K562 (cell line): ENCODE measurements around the gene SMC3. TPM values are rescaled to one million over a fixed set of nuclear protein-coding genes. Genes with fewer than 3 reads are reported as not detected.
A peak's percentile ranks its signal among the peaks of the same experiment; 100 is the strongest.

Experiments used
- FOXA3 ChIP-seq, 2 experiments: fragments of 450-650 bp in 1 of 2; sonication (generic) in 1 of 2; formaldehyde crosslinking; IDR thresholded peaks in 1 of 2; conservative IDR thresholded peaks in 1 of 2; 2 replicates each; pipeline versions ENCODE4 v1.4.0 to v1.8.0; 2020 to 2022; ENCODE audit warnings: mild to moderate bottlenecking in 2 of 2, missing genetic modification reagents in 1 of 2
- JUND ChIP-seq, 2 experiments: IDR thresholded peaks; 2 replicates in 1 of 2; 3 replicates in 1 of 2; pipeline ENCODE4 v1.6.1; 2011; ENCODE audit warnings: borderline replicate concordance in 2 of 2, low read depth in 2 of 2, low read length in 2 of 2, improper control_type of control experiment in 1 of 2, missing biosample characterization in 1 of 2, missing genetic modification characterization in 1 of 2, missing genetic modification reagents in 1 of 2
- MNT ChIP-seq, 2 experiments: fragments of 450-650 bp; conservative IDR thresholded peaks; 2 replicates each; pipeline ENCODE4 v1.6.1; 2017; ENCODE audit warnings: mild to moderate bottlenecking in 2 of 2, moderate library complexity in 2 of 2
- POLR2AphosphoS2 ChIP-seq: IDR thresholded peaks from 2 replicates; pipeline ENCODE4 v1.6.1; 2012; ENCODE audit warnings: low read length, improper control_type of control experiment
- RBBP5 ChIP-seq: fragments of 200-600 bp; sonication (generic); IDR thresholded peaks from 2 replicates; pipeline ENCODE4 v1.6.1; 2012; ENCODE audit warnings: borderline replicate concordance, mild to moderate bottlenecking, low read length, control low read depth, inconsistent platforms; ENCODE audit not compliant: insufficient read depth, poor library complexity, severe bottlenecking
- SLC30A9 ChIP-seq: fragments of 250-450 bp; sonication (Bioruptor Pico); IDR thresholded peaks from 2 replicates; pipeline ENCODE4 v1.8.0; 2022; ENCODE audit warnings: mild to moderate bottlenecking, moderate library complexity
- ZBTB40 ChIP-seq, 2 experiments: fragments of 450-650 bp in 1 of 2; sonication (generic) in 1 of 2; formaldehyde crosslinking in 1 of 2; IDR thresholded peaks; 2 replicates each; pipeline versions ENCODE4 v1.7.1 to v1.9.0; 2016 to 2022; ENCODE audit warnings: inconsistent platforms in 1 of 2, mild to moderate bottlenecking in 1 of 2, missing genetic modification reagents in 1 of 2
- ZNF217 ChIP-seq: sonication (generic); formaldehyde crosslinking; IDR thresholded peaks from 2 replicates; pipeline ENCODE4 v1.8.0; 2022; ENCODE audit warnings: mild to moderate bottlenecking, missing genetic modification reagents
- ZNF518B ChIP-seq: fragments of 250-450 bp; sonication (Bioruptor Pico); IDR thresholded peaks from 2 replicates; pipeline ENCODE4 v1.5.0; 2021; ENCODE audit warnings: mild to moderate bottlenecking, moderate library complexity
- polyA plus RNA-seq, 8 experiments: library from polyadenylated mRNA; depleted of rRNA in 4 of 8; stranded (reverse) in 5 of 8; unstranded in 3 of 8; fragments of >200 nt; fragmentation: Nextera tagmentation in 2 of 8; fragmentation: Illumina TruSeq in 1 of 8; extraction: Ambion mirVana in 2 of 8; extraction: Trizol in 1 of 8; gene quantifications; 2 replicates each; pipeline versions ENCODE4 v1.2.1 to v1.2.3, GENCODE V29; 2011 to 2014; ENCODE audit warnings: inconsistent platforms in 1 of 8, missing spikeins in 1 of 8
- total RNA-seq, 7 experiments: library from RNA; depleted of rRNA in 6 of 7; stranded (reverse); fragments of >200 nt in 6 of 7; fragmentation: Illumina TruSeq in 2 of 7; extraction: Trizol in 2 of 7; gene quantifications; 2 replicates each; pipeline versions ENCODE4 v1.2.1 to v1.2.3, GENCODE V29; 2011 to 2021; ENCODE audit warnings: low replicate concordance in 1 of 7

The SMC3 gene
- total and polyA plus RNA-seq, 9 of the 15 experiments (the other 6 are each of a cell fraction or from before 2014, with no cell fraction given) = 21.3 to 62.6 (median 39.3) TPM

- TF ChIP-seq ZNF217 (CRISPR knock-in tag) (no peak), SLC30A9 (CRISPR knock-in tag) (no peak), ZNF518B (CRISPR knock-in tag) (no peak), RBBP5 (peak; percentile 44), FOXA3 (CRISPR knock-in tag; conservative IDR thresholded peaks at IDR 0.05 in 1 of 2, IDR thresholded peaks at IDR 0.05 in 1 of 2) (peak; percentile 44 to 74; a peak in 3 of 4 replicates), POLR2AphosphoS2 (no peak), JUND (IDR thresholded peaks at IDR 0.05; ENCODE audit: borderline replicate concordance, low read depth, low read length) (peak; percentile 10; the same call in 1 of the 2 replicates), JUND (tag; IDR thresholded peaks at IDR 0.05; ENCODE audit: borderline replicate concordance, low read depth, low read length) (no peak; the same call in 2 of the 3 replicates), ZBTB40 (IDR thresholded peaks at IDR 0.05) (peak; percentile 61), ZBTB40 (CRISPR knock-in tag; IDR thresholded peaks at IDR 0.05) (no peak), MNT (conservative IDR thresholded peaks at IDR 0.05) (0 out of 4 replicates have a peak, but pooled peaks of 1 of the 2 experiments have one; percentile 25)
Measured at GRCh38 chr10:110651044-110651958, 83.8 kb downstream of the SMC3 start (continued).
